B cell (primary cell): ENCODE measurements around the gene HIPK4.

ENCODE experiments used
- CTCF ChIP-seq: fragments of 200-600 bp; IDR thresholded peaks from one replicate; pipeline ENCODE4 v1.8.0; 2022; ENCODE audit warnings: antibody characterized with exemption, mild to moderate bottlenecking
- EZH2 ChIP-seq: IDR thresholded peaks from 2 replicates; pipeline ENCODE4 v1.6.1; 2012; ENCODE audit warnings: borderline replicate concordance, low read depth, mild to moderate bottlenecking, moderate library complexity, low read length; ENCODE audit not compliant: insufficient read depth, poor library complexity, severe bottlenecking

DNA sequence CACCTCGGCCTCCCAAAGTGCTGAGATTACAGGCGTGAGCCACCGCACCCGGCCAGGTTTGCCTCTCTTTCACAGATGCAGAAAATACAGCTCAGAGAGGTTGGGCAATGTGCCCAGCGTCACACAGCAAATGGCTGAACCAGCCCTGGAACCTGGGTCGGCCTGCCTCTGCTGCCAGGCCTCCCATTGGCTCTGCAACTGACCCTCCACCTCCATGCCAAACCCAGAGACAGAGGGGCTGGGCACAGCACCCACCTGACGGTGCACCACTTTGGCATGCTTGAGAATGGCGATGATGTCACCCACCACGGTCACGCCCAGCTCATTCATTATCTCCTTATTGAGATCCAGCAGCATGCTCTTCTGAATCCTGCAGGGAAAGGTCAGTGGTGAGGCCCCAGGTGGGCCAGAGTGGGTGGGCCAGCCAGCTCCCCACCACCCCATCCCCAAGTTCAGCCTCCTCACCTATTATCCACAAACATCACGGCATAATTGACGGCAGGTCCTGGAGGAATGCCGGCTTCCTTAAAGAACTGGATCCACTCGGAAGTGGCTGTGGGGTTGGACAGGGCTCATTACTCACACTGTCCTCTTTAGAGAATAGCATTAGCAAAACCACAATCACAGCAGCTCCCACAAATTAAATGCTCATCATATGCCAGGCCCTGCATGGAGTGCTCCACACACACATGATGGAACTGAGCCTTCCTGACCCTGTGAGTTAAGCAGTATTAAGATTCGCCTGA is 54.0 kb downstream of the HIPK4 start:
- TF ChIP-seq CTCF: no peak
- TF ChIP-seq EZH2: no peak
